BJ (cell line): ENCODE measurements around the gene F9. TPM values are rescaled to one million over a fixed set of nuclear protein-coding genes. Genes with fewer than 3 reads are reported as not detected.

Experiments used
- CTCF ChIA-PET: fragments of 350-600 bp; formaldehyde crosslinking; extraction: SDS; loops from one replicate; lab custom pipeline; 2021; ENCODE audit warnings: antibody characterized with exemption, inconsistent platforms; lab: Yijun Ruan, JAX
- POLR2A ChIA-PET: fragments of 300-600 bp; sonication (Branson Sonifier 250); formaldehyde crosslinking; extraction: SDS; loops from one replicate; lab custom pipeline; 2021; ENCODE audit warnings: antibody characterized with exemption; lab: Charles Lee
- DNase-seq: peaks from one replicate; pipeline ENCODE4 v3.0.0-alpha.2; 2011; ENCODE audit warnings: low read depth
- H3K27me3 ChIP-seq: 2 replicates; pipeline ENCODE4 v1.6.0; 2011; ENCODE audit warnings: low read length; ENCODE audit not compliant: control insufficient read depth, insufficient read depth
- H3K36me3 ChIP-seq: 2 replicates; pipeline ENCODE4 v1.5.1; 2011; ENCODE audit warnings: low read length; ENCODE audit not compliant: control insufficient read depth, insufficient read depth
- H3K4me3 ChIP-seq: 2 replicates; pipeline ENCODE4 v1.5.1; 2011; ENCODE audit warnings: low read depth, mild to moderate bottlenecking, control low read depth, low read length
- CTCF ChIP-seq: IDR thresholded peaks from 2 replicates; pipeline ENCODE4 v1.5.1; 2011; ENCODE audit warnings: low read depth, mild to moderate bottlenecking, control low read depth, inconsistent platforms, low read length, moderate library complexity; ENCODE audit not compliant: insufficient read depth
- polyA plus RNA-seq: library from polyadenylated mRNA; depleted of rRNA; stranded (reverse); fragments of >200 nt; gene quantifications from 2 replicates; pipeline ENCODE4 v1.2.3, GENCODE V29; 2011

The F9 gene
- polyA plus RNA-seq, 1 experiment = not detected

DNA sequence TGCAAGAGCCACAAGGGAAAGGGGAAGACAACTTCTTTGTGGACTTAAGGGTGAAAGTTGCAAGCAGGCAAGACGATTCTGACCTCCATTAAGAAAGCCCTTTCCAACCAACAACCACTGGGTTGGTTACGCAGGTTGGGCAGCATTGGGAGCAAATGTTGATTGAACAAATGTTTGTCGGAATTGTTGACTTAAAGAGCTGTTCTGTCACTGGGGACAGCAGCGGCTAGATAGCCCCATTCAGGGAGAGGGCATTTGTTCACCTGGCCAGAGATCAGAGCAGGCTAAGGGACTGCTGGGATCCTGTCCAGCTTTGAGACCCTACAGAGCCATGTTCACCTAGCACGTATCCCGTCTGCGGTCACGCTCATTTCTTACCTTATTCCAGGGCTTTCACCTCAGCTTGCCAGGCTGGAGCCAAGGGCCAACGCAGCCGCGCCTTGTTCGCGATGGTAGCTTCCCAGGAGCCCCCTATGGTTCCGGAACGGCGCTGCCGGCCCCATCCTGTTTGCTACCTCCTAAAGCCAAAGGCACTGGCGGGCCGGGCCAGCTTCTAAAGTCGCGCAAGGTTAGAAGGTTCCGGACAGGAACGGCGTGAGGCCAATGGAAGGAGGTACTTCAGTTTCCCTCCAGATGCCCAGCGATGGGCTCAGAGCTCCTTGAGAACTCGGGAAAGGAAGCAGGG is 24.6 kb downstream of the F9 start:
- no peak for DNase-seq
- CTCF ChIA-PET = interaction anchor here (0.6 kb wide), 1 partner anchor 736 kb away, joined by 3 read pairs; no protein-coding TSS in a partner anchor
- Histone ChIP-seq H3K27me3 (no peaks in the 10 kb centered on the region), H3K4me3 (no peak overlapping the region), H3K36me3 (no peaks in the 10 kb centered on the region)
- no peak for TF ChIP-seq CTCF
- POLR2A ChIA-PET = no interaction called here

- TF ChIP-seq CTCF = peak; percentile 41; the same call in 1 of the 2 replicates
- H3K36me3 ChIP-seq = no peaks in the 10 kb centered on the region
- POLR2A ChIA-PET = no interaction called here
- CTCF ChIA-PET = interaction anchor here (1.0 to 1.1 kb wide), 2 partner anchors 714 to 784 kb away, joined by 3 read pairs; no protein-coding TSS in a partner anchor
- no peak overlapping the region for H3K4me3 ChIP-seq
- H3K27me3 ChIP-seq = no peaks in the 10 kb centered on the region
- no peak for DNase-seq
Observed at GRCh38 chrX:139559383-139560042, 29.0 kb downstream of the F9 start.

DNA sequence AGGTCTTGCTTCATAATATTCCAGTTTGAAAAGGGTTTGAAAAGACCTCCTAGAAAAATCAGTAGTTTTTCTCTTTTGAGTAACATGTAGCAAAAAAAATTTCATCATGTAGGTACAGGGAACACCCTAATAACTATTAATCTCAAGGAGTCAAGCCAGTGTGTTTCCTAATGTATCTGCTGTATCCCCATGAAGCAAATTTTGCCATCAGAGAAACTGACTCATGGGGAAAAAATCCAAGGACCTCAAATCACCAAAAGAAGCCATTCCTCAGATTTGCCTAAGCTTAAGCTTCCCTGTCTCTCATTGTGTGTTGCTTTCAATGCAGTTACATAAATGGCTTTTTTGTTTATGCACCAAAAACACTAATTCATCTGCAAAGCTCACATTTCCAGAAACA is 29.7 kb downstream of the F9 start:
- Histone ChIP-seq H3K36me3 (no peaks in the 10 kb centered on the region), H3K4me3 (no peak overlapping the region), H3K27me3 (no peaks in the 10 kb centered on the region)
- DNase-seq = no peak
- TF ChIP-seq CTCF = no peak
- ChIA-PET CTCF (interaction anchor here (1.1 kb wide), 1 partner anchor 714 kb away, joined by 3 read pairs; no protein-coding TSS in a partner anchor), POLR2A (no interaction called here)

- Histone ChIP-seq H3K36me3 (no peaks in the 10 kb centered on the region), H3K4me3 (no peak overlapping the region), H3K27me3 (no peaks in the 10 kb centered on the region)
- CTCF ChIA-PET = no interaction called here
- TF ChIP-seq CTCF = no peak
- POLR2A ChIA-PET = no interaction called here
- no peak for DNase-seq
Observed at GRCh38 chrX:139563251-139563650, 32.7 kb downstream of the F9 start.

DNA sequence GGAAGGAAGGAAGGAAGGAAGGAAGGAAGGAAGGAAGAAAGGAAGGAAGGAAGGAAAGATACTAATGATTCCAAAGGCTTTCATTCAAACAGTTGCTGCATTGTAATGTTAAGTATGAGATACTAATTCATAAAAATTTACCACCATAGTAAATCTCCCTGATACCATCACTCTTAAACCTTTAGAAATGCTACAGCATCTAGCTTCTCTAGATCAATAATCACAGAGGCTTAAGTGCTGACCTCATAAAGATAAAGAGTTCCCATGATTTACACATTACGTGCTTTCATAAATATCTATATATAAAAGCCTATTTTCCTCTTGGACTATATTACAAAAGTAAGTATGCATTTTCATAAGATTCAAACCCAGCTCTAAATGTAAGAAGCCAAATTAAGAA is 36.4 kb downstream of the F9 start:
- no peak for TF ChIP-seq CTCF
- POLR2A ChIA-PET = no interaction called here
- no peaks in the 10 kb centered on the region for H3K36me3 ChIP-seq
- no peak for DNase-seq
- no peak overlapping the region for H3K4me3 ChIP-seq
- CTCF ChIA-PET = no interaction called here
- H3K27me3 ChIP-seq = no peaks in the 10 kb centered on the region
